Measurements from ENCODE around the gene SLC38A3.
"Not testable (repeated sequence)": the region's sequence is repeated elsewhere in the genome, so short reads cannot be mapped to it uniquely, and the experiment has no call there.

The SLC38A3 gene

DNA sequence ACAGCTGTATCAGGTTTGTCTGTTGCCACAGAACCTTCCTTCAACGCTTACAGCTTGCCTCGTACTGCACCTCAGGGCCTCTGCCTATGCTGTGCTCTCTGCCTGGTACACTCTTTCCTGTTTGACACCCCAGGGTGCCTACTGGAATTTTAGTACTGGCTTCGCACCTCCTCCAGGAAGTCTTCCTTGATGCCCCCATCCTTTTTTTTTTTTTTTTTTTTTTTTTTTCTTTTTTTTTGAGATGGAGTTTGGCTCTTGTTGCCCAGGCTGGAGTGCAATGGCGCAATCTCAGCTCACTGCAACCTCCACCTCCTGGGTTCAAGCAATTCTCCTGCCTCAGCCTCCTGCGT, 6.3 kb downstream of the SLC38A3 start:
- not testable (repeated sequence) for DNase-seq (ENCODE audit: low spot score)

DNA sequence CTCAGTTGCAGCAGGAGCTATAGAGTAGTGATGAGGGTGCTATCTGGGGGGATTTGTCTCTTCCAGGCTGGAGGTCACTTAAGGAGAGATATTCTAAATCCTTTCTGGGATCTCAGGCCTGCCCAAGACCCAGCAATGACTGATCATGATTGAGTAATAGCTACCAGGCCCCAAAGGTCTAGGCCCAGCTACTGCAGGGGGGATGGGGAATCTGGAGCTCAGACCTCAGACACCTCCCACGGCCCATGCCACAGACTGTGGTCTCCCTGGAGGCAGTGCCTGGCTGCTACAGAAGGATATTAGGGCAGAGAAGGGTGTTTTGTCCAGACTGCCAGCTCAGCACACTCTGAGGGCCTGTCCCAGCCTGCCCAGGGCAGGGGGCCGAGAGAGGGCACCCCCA, 6.9 kb downstream of the SLC38A3 start:
- no peak for DNase-seq (ENCODE audit: low spot score)

DNA sequence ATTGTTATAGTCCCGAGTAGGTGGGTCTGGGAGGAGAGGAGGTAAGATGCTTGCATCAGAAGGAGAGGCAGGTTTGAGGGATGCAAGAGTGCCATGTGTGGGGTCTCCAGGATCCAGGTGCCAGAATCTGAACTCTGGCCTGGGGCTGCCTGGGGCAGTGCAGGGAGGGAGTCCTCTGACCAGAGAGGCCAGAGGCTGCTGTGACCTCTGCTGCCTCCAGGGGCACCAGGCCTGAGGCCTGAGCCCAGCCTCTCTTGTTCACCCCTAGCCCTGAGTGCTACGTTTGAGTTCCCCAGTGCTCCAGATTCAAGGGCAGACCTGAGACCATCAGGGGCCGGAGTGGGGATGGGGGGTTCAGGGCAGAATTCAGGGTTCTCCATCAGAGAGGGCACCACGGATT, 7.4 kb downstream of the SLC38A3 start:
- DNase-seq (ENCODE audit: low spot score) = no peak

DNA sequence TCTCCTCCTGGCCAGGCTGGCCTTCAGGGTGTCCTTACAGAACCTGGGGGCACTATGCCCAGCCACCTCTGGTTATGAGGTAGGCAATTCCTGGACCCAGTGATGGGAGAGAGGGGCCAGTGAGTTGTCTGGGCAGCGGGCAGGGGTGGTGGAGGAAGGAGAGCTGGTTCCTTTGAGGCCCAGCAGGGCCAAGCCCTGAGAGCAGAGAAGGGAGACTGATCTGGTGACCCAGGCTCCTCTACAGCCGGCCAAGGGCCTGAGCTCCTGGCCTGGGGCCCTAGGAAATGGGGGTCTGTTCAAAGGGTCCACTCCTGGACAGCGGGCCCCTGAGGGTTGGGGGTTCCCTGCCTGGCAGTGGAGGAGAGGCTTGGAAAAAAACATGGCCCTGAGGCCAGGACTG, 7.9 kb downstream of the SLC38A3 start:
- DNase-seq (ENCODE audit: low spot score) = no peak

DNA sequence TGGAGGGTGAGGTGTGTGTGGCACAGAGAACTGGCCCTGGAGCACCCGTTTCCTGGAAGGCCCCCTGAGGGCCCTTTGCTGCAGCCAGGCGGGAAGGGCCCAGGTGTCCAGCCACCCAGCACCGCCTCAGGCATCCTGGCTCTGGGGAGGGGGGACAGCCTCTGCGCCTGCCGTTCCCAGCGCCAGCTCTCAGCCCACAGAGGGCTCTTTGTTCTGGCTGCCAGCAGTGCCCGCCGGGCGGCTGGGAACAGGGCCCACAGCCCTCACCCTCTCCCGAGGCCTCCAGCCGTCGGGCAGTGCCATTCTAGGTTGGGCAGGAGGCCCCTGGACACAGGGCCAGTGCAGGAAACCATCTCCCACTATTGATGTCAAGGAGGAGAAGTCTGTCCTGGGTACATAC, 8.3 kb downstream of the SLC38A3 start:
- DNase-seq (ENCODE audit: low spot score) = no peak

DNA sequence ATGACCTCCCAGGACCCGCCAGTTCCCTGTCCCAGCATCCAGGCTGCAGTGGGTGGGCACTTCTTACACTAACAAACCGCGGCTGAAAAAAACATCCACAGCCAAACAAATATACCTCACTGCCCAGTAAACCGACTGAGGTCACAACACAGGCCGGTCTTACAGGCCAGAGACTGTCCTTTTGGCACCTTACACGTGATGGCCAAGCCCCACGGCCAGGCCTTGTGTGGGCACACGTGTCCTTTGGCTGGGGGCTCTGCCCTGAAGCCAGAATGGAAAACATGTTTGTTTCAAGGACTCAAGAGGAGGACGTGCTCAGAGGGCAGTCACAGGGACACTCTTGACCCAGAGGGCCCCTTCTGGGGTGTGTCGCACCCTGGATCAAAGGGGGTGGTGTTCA, 9.8 kb downstream of the SLC38A3 start:
- DNase-seq (ENCODE audit: low spot score) = no peak

DNA sequence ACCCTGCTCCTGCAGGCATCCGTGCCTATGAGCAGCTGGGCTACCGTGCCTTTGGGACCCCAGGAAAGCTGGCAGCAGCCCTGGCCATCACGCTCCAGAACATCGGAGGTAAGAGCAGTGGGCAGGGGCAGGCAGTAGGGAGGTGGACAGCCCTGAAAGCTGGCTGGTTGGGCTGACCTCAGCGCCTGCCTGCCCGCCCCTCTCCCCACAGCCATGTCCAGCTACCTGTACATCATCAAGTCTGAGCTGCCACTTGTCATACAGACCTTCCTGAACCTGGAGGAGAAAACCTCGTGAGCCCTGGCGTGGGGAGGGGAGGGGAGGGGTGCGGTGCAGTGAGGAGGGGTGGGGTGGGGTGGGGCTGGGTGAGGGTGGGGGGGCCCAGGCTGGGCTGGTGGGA, 10.5 kb downstream of the SLC38A3 start:
- DNase-seq (ENCODE audit: low spot score) = no peak

DNA sequence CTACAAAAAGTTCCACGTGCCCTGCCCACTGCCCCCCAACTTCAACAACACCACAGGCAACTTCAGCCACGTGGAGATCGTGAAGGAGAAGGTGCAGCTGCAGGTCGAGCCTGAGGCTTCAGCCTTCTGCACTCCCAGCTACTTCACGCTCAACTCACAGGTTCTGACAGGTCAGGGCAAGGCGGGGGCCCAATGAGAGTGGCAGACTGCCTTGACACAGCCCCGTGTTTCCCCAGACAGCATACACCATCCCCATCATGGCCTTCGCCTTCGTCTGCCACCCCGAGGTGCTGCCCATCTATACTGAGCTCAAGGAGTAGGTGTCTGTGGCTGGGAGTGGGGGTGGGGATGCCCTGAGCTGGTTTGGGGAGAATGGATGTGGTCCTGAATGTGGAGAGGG, 12.6 kb downstream of the SLC38A3 start:
- no peak for DNase-seq (ENCODE audit: low spot score)

DNA sequence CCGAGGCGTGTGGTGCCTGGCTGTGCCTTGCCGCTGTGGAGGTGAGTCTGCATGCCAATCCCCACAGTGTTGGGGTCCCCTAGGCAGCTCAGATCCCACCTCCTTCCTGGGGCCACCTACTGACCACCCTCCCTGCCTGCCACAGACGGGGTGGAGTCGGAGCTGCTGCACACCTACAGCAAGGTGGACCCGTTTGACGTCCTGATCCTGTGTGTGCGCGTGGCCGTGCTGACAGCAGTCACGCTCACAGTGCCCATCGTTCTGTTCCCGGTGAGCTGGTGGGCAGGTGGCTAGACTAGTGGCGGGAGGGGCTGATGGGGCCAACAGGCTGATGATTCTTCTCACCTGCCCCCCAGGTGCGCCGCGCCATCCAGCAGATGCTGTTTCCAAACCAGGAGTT, 13.4 kb downstream of the SLC38A3 start:
- no peak for DNase-seq (ENCODE audit: low spot score)

DNA sequence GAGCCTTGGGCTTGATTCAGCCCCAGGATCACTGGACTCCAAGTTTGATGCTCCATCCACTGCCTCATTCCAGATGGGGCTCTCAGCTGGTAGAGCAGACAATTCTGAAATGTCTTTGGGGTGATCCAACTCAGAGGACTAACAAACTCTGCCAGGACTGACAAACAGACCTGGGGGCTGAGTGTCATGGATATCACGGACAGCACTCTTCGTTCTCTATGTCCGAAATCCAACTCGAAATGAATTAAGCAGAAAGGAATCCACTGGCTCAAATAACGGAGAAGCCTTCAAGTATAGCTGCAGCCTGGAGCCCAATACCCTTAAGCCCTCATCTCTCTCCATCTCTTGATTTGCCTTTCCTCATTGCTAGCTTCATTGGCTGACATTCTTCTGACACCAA, 14.2 kb downstream of the SLC38A3 start:
- DNase-seq (ENCODE audit: low spot score) = no peak

DNA sequence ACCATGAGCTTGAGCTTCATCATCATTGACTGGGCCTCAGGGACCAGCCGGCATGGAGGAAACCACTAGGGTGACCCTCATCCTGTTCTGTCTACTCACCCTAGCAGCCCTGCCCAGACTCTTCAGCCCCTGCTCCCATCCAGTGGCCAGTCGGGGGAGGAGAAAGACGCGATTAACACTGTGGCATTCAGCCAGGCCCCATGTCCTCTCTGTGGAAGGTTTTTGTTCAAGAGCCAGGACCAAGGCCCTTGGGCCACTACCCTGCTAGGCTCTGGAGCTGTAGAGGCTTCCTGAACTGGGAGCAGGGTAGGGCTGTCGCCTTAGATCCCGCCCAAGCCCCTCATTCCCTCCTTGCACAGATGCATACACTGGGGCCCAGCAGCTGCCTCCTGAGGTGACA, 15.0 kb downstream of the SLC38A3 start:
- no peak for DNase-seq (ENCODE audit: low spot score)

DNA sequence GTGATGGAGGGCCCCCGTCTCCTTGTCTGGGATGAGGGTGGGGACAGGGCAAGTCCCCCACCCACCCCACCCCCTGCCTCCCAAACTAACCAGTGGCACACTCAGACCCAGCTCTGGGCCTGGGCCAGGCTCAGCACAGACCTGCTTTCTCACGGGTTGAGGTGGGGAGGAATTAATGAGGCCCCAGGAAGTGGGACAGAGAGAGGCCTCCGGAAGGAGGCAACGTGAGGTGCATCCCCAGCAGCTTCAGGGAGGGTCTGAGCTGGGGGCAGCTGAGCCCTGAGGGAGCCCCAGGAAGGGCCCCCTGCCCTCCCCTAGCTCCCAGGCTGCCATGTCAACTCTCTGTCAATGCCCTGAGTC, 16.0 kb downstream of the SLC38A3 start:
- DNase-seq (ENCODE audit: low spot score) = no peak

DNA sequence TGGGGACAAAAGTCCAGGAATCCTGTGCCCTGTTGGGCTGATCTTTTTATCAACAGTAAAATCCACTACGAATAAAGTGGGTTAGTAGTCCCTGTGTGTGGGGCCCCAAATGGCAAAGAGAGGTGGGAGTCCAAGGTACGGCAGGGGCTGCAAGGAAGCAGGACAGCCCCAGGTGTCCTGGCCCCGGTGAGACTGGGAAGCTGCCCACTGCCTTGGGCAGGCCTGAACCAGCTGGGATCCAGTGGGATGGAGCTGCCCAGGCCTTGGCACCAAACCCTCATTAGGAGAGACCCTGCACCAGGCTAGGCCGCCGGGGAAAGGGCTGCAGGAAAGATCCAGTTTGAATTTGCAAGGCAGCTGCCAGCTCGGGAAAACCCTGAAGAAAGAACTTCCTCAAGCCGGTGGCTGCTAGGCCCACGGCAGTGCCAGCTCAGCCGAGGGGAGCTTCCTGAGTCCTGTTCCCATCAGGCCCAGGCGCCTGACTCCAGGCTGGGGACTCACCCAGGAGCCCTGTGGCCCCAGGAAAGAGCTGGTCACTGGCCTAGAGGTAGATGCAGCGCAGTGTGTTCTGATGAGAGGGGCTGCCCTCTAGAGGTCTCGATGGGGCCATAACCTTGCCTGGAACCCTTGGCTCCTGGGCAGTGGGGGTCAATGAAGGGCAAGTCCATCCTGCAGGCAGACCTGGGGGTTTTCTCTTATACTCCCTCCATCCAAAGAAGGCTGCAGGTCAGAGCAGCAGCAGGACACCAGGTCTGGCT, 16.5 kb downstream of the SLC38A3 start:
- DNase-seq (ENCODE audit: low spot score) = no peak

DNA sequence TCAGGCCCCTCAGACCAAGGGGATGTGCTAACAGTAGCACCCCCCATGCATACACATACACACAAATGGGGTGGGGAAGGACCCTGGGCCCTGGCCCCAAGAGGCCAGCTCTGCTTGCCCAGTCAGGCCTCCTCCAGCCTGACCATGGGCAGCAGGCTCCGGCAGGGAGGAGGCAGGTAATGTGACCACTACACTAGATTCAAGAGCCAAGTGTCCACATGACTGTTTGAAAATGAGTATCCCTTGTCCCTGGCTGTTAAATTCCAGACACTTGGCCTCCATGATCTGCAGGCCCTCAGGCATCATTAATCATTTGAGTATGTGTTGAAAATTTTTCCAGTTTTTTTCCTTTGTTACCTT, 17.1 kb downstream of the SLC38A3 start:
- no peak for DNase-seq (ENCODE audit: low spot score)

DNA sequence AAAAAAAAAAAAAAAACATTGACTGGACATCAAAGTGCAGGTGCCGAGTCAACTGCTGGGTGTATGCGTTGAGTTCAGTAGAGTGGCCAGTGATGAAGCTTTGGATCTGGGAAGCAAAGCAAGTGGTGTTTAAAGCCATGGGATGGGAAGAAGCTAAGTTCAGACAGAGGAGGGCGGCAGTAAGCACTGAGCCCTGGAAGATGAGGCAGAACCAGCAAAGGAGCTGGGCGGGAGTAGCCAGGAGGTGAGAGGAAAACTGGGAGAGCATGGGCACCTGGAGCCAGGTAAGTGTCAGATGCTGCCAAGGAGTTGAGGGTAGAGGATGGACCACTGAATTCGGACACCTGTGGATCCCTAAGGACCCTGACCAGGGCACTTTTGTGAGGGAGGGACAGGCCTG, 19.6 kb downstream of the SLC38A3 start:
- no peak for DNase-seq (ENCODE audit: low spot score)

DNA sequence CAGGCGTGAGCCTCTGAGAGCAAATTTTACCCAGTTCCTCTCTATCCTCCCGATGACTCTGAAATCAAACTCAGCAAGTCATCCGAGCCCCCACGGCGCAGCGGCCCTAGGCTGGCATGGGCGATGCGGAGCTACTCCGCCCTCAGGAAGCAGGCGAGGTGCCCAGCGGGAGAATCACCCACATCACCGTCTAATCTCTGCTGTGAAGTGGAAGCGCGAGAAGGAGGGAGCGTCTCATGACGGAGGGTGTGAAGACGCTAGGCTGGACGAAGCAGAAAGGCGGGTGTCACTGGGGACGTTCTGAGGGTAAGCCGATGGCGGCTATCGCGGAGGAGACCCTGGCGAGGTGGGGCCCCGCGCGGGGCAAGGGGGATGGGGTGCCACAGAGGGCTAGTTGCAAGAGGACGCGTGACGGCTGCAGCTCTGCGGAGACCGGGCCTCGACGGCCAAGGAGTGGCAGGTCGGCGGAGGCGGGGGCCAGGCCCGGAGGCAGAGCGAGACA, 21.9 kb downstream of the SLC38A3 start:
- no peak for DNase-seq (ENCODE audit: low spot score)

DNA sequence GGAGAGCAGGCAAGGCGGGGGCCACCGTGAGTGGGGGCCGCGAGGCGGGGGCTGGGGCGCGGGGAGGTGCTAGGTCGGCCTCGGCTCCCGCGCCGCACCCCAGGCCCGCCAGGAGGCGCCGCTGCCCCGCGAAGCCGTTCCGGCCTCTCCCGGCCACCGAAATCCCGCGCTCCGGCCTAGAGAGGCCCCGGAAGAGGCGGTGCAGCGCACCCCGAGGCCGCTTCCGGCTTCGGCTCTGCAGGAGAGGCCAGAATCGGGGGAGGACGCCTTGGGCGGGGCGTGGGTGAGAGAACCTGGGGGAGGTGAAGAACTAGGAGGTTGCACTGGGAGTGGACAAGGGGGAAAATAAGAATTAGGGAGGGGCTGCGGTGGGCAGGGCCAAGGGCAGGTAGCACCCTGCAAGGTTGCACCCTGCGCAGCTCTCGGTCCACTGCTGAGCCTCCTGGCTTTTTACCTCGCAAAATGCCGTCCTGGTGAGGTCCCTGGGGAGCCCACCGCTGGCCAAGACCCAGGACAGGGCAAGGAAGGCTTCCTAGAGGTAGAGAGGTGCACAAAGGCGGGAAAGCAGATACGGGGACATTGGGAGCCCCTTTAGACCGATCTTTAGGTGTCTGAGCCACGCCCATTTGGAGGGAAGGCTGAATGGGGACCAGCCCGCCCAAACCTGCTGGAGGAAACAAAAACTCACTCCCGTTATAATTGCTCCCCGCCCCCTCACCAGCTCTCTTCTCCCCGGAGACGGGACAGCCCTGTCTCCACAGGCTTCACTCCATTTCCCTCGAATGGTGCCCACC, 22.5 kb downstream of the SLC38A3 start:
- peak; percentile 77 for DNase-seq (ENCODE audit: low spot score)

DNA sequence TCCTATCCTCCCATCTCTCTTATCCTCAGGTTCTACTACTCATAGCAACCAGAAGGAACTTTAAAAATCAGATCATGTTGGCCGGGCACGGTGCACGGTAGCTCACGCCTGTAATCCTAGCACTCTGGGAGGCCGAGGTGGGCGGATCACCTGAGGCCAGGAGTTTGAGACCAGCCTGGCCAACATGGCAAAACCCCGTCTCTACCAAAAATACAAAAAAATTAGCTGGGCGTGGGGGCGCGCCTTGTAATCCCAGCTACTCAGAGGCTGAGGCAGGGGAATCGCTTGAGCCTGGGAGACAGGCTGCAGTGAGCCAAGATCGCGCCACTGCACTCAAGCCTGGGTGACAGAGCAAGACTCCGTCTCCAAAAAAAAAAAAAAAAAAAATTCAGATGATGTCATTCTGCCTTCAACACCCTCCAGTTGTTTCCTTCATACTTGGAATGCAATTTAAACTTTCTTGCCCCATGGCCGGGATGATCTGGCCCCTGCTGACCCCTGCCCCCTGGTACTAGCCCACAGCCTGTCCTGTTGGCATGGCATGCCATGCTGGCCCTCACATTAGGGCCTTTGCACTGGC, 23.2 kb downstream of the SLC38A3 start:
- DNase-seq (ENCODE audit: low spot score) = not testable (repeated sequence)

DNA sequence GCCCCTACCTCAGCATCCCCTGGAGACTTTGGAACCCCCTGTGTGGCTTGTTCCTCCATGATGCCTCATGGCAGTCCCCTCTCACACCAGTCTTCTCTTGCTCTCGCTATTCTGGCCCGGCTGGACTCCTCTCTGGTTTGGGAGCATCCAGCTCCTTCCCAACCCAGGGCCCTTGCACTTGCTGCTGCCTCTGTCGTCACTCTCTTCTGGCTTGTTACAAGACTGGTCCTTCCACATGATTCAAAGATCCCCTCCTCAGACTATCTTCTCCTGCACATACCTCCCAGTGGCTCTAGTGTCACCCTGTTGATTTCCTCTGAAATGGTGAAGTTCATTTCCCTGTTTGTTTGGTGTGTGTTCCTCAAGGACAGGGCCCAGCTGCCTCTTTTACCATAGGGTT, 24.4 kb downstream of the SLC38A3 start:
- no peak for DNase-seq (ENCODE audit: low spot score)

DNA sequence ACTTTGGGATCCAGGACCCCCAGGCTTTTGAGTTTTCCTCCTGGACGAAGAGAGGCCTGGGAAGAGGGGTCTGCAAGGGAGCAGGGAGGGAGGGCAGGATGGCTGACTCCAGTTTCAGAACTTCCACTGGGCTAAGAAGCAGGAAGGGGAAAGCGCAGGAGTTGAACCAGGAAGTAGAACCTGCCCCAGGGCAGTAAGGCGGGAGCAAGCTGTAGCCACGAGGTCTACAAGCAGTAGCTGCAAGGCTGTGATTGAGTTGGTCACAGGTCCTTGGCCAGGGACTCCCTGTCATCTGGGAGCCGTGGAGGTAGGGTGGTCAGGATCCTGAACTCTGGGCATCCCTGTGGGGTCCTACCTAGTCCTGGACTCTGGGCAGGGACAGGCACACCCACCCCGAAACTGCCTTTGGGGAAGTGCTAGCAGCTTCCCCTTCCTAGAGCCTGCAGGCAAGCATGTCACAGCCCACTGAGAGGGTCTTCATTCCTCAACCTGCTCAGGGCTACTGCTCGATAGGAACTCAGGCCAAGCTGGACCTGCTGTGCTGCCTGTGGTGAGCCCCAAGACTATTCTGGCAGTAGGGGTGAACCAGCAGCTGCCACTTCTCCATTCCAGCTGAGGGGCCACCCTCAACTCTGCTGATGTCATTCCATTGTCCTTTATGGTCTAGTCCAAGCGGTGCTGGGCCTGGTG, 25.2 kb downstream of the SLC38A3 start:
- no peak for DNase-seq (ENCODE audit: low spot score)

DNA sequence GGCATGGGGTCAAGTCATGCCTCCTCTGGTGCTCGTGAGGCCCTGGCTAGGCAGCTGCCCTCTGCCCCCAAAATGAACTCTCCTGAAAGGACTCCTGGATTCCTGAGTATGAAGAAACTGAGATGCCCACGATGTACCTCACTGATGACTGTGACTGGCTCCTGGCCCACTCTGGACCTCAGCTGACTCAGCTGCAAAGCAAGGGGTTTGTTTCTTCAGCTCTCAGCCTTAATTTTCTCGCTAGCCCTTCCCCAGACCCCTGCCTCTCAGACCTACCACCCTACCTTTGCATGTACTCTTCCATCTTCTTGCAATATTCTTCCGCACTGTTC, 25.7 kb downstream of the SLC38A3 start:
- no peak for DNase-seq (ENCODE audit: low spot score)

DNA sequence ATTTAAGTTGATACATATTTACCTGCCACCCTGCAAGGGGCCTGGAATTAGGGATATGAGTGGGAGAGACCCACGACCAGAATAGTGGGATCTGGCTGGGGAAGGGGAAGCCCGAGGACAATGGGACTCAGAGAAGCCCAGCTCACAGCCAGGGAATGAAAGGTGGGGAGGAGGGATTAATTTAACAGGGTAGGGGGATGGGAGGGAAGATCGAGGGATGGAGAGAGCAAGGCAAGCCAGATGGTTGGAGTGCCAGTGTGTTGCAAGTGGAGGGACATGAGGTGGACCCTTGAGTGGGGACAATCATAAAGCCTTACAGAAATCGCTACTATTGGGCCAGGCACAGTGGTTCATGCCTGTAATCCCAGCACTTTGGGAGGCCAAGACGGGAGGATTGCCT, 26.5 kb downstream of the SLC38A3 start:
- DNase-seq (ENCODE audit: low spot score) = no peak

DNA sequence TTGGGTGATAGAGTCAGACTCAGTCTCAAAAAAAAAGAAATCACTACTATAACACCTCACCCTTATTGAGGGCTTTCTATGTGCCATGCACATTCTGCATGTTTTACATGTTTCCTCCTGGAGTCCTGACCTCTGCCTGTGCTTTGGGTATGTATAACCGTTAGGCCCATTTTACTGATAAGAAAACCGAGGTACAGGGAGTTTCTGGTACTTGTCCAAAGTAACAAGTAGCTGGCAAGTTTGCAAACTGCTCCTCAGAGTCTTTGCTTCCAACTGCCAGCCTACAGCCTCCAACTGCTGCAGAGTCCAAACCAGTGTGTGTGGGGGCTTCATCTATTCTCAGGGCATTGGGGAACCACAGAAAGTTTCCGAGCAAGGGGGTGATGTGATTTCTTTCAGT, 27.2 kb downstream of the SLC38A3 start:
- DNase-seq (ENCODE audit: low spot score) = no peak

Data from kidney capillary endothelial cell (primary cell).